ENCODE data around the gene CD40LG. TPM values are rescaled to one million over a fixed set of nuclear protein-coding genes. Genes with fewer than 3 reads are reported as not detected.

CD40LG gene
- total RNA-seq, 1 donor from 2014 or later, result not detected

GRCh38 chrX:136646602-136647239, 1.2 kb upstream of the CD40LG start:
- H3K9me3 Mint-ChIP-seq, result peaks cover 13% of the 10 kb centered on the region
- H3K27me3 Mint-ChIP-seq (ENCODE audit: low read depth), result no peaks in the 10 kb centered on the region

GRCh38 chrX:136650811-136651210, 2.9 kb downstream of the CD40LG start:
- no peaks in the 10 kb centered on the region for H3K27me3 Mint-ChIP-seq (ENCODE audit: low read depth)
- no peak overlapping the region for H3K27ac Mint-ChIP-seq (ENCODE audit: unreplicated experiment)
- DNase-seq (ENCODE audit: low read depth, low spot score), result no peak
- TF ChIP-seq CTCF (conservative IDR thresholded peaks at IDR 0.05), result no peak
- no peaks in the 10 kb centered on the region for H3K4me1 Mint-ChIP-seq
- H3K36me3 Mint-ChIP-seq (ENCODE audit: low read depth), result no peaks in the 10 kb centered on the region
- peaks cover 17% of the 10 kb centered on the region for H3K9me3 Mint-ChIP-seq
- no peak overlapping the region for H3K4me3 Mint-ChIP-seq

More at GRCh38 chrX:136646602-136647239, 1.2 kb upstream of the CD40LG start:
- DNase-seq (ENCODE audit: low read depth, low spot score), result no peak
- Mint-ChIP-seq H3K4me1 (no peaks in the 10 kb centered on the region), H3K36me3 (ENCODE audit: low read depth) (no peaks in the 10 kb centered on the region), H3K4me3 (no peak overlapping the region), H3K27ac (ENCODE audit: unreplicated experiment) (no peak overlapping the region)
- no peak for TF ChIP-seq CTCF (conservative IDR thresholded peaks at IDR 0.05)

- no peak for TF ChIP-seq CTCF (conservative IDR thresholded peaks at IDR 0.05)
- no peaks in the 10 kb centered on the region for H3K36me3 Mint-ChIP-seq (ENCODE audit: low read depth)
- no peak for DNase-seq (ENCODE audit: low read depth, low spot score)
- H3K4me1 Mint-ChIP-seq, result peaks cover 9% of the 10 kb centered on the region
- no peak overlapping the region for H3K4me3 Mint-ChIP-seq
- peaks cover 10% of the 10 kb centered on the region for H3K9me3 Mint-ChIP-seq
- no peak overlapping the region for H3K27ac Mint-ChIP-seq (ENCODE audit: unreplicated experiment)
- H3K27me3 Mint-ChIP-seq (ENCODE audit: low read depth), result no peaks in the 10 kb centered on the region
Measured at GRCh38 chrX:136652822-136653723, 5.1 kb downstream of the CD40LG start.

- DNase-seq (ENCODE audit: low read depth, low spot score), result no peak
- no peak for TF ChIP-seq CTCF (conservative IDR thresholded peaks at IDR 0.05)
- Mint-ChIP-seq H3K27me3 (ENCODE audit: low read depth) (no peaks in the 10 kb centered on the region), H3K4me3 (no peak overlapping the region), H3K27ac (ENCODE audit: unreplicated experiment) (no peak overlapping the region), H3K4me1 (peaks cover 15% of the 10 kb centered on the region), H3K36me3 (ENCODE audit: low read depth) (no peaks in the 10 kb centered on the region), H3K9me3 (peaks cover 10% of the 10 kb centered on the region)
Measured at GRCh38 chrX:136656361-136656964, 8.5 kb downstream of the CD40LG start.

GRCh38 chrX:136658151-136658550, 10.2 kb downstream of the CD40LG start:
- no peak for TF ChIP-seq CTCF (conservative IDR thresholded peaks at IDR 0.05)
- no peak overlapping the region for H3K4me3 Mint-ChIP-seq
- H3K36me3 Mint-ChIP-seq (ENCODE audit: low read depth), result no peaks in the 10 kb centered on the region
- H3K4me1 Mint-ChIP-seq, result peaks cover 15% of the 10 kb centered on the region
- peaks cover 5% of the 10 kb centered on the region for H3K9me3 Mint-ChIP-seq
- no peaks in the 10 kb centered on the region for H3K27me3 Mint-ChIP-seq (ENCODE audit: low read depth)
- no peak overlapping the region for H3K27ac Mint-ChIP-seq (ENCODE audit: unreplicated experiment)
- no peak for DNase-seq (ENCODE audit: low read depth, low spot score)
